ENCODE results near the gene BRMS1L.

Gene BRMS1L

GRCh38 chr14:35878272-35879150 lies 52.4 kb downstream of the BRMS1L start:
- no peak overlapping the region for H3K27ac ChIP-seq
- TF ChIP-seq ZFX (IDR thresholded peaks at IDR 0.05) (no peak), CTCF (conservative IDR thresholded peaks at IDR 0.05) (no peak)

GRCh38 chr14:35879151-35879648 lies 53.1 kb downstream of the BRMS1L start:
- TF ChIP-seq ZFX (IDR thresholded peaks at IDR 0.05) (no peak), CTCF (conservative IDR thresholded peaks at IDR 0.05) (no peak)
- no peak overlapping the region for H3K27ac ChIP-seq

- TF ChIP-seq ZFX (IDR thresholded peaks at IDR 0.05) (no peak), CTCF (conservative IDR thresholded peaks at IDR 0.05) (peak; percentile 87)
- no peak overlapping the region for H3K27ac ChIP-seq
Measured at GRCh38 chr14:35879654-35880249, 53.6 kb downstream of the BRMS1L start.

- no peak overlapping the region for H3K27ac ChIP-seq
- TF ChIP-seq CTCF (conservative IDR thresholded peaks at IDR 0.05) (no peak), ZFX (IDR thresholded peaks at IDR 0.05) (no peak)
Measured at GRCh38 chr14:35881280-35881679, 55.1 kb downstream of the BRMS1L start.

- no peak for TF ChIP-seq ZFX (IDR thresholded peaks at IDR 0.05)
- peak; percentile 93 for TF ChIP-seq CTCF (conservative IDR thresholded peaks at IDR 0.05)
- no peak overlapping the region for H3K27ac ChIP-seq
Measured at GRCh38 chr14:35883677-35884293, 57.6 kb downstream of the BRMS1L start.

- no peak for TF ChIP-seq ZFX (IDR thresholded peaks at IDR 0.05)
- no peak for TF ChIP-seq CTCF (conservative IDR thresholded peaks at IDR 0.05)
- H3K27ac ChIP-seq: no peak overlapping the region
Measured at GRCh38 chr14:35890308-35890707, 64.2 kb downstream of the BRMS1L start.

- TF ChIP-seq CTCF (conservative IDR thresholded peaks at IDR 0.05) (no peak), ZFX (IDR thresholded peaks at IDR 0.05) (no peak)
- no peak overlapping the region for H3K27ac ChIP-seq
Measured at GRCh38 chr14:35895256-35895655, 69.1 kb downstream of the BRMS1L start.
